ENCODE data around the gene GALNT14. TPM values are rescaled to one million over a fixed set of nuclear protein-coding genes. Genes with fewer than 3 reads are reported as not detected.

GALNT14 gene
- total and polyA plus RNA-seq, 2 of the 8 experiments (the other 6 are each of a cell fraction or from before 2014, with no cell fraction given): 13.0 to 13.7 TPM

DNA sequence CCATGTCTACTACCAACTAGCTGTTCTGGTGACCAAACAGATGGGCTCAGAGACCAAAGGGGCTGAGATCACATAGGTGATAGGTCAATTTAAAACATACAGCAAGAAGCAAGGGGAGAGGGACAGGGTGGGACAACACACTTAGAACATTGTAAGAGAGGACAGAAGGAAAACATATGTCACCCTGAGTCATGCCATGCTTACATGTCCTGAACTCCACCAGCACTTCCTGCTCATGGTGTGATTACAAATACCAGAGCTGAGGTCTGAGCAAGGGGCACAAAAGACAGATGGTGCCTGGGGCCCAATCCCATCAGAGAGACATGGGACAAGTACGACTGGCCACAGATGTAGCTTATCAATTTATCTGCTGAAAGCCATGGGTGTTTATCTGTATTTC is 28.7 kb upstream of the GALNT14 start (continued):
- TF ChIP-seq EGR1 (IDR thresholded peaks at IDR 0.05; ENCODE audit: borderline replicate concordance, low read depth, low read length) (no peak), POLR2AphosphoS5 (IDR thresholded peaks at IDR 0.05; ENCODE audit: low read depth, low read length) (no peak), PHF8 (conservative IDR thresholded peaks at IDR 0.05; ENCODE audit: low read depth, low read length) (no peak), EZH2 (IDR thresholded peaks at IDR 0.05; ENCODE audit: low read depth, low read length, severe bottlenecking) (no peak), BACH1 (IDR thresholded peaks at IDR 0.05; ENCODE audit: low read length) (no peak)

Measured in H1 (cell line).